Superior temporal gyrus (tissue), 1 donor: ENCODE measurements around the gene FAM168B.
"Not testable (repeated sequence)": the region's sequence is repeated elsewhere in the genome, so short reads cannot be mapped to it uniquely, and the experiment has no call there.

ENCODE experiments used
- DNase-seq: peaks from one replicate; pipeline ENCODE4 v3.0.0-alpha.2; 2016; ENCODE audit errors: extremely low spot score

The FAM168B gene

DNA sequence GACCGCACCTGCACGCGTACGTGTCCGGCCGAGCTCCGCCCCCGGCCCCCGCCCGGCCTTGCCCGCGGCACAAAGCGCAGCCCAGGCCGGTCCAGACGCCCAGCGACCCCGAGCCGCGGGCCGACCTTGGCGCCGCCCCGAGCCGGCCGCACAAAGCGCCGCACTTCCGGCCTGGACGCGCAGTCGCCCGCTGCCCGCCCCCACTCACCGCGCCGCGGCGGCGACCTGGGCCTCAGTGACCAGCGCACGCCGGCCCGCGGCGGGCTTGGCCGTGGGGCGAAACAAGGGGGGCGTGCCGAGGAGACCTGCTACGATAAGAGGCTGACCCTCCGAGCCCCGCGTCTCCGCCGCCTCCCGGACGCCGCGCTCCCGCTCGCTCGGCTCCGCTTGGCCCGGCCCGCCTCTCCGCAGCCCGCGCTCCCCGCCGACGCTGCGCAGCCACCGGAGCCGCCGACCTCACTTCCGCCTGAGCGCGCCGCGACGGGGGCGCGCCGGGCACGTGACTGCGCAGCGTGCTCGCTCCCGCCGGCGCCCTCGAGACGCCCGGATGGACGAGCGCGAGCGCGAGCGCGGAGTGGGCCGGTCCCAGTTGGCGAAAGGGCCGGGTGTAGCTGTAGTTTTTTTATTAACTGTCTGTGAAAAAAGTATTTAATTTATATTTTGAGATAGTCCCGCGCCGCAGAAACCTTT lies at the start of gene FAM168B:
Gene FAM168B, minus strand, starts transcription at position 455 of the 690 bp plus-strand sequence. CDS start 10,814 bp downstream, outside the sequence.
- peak; percentile 85 for DNase-seq

DNA sequence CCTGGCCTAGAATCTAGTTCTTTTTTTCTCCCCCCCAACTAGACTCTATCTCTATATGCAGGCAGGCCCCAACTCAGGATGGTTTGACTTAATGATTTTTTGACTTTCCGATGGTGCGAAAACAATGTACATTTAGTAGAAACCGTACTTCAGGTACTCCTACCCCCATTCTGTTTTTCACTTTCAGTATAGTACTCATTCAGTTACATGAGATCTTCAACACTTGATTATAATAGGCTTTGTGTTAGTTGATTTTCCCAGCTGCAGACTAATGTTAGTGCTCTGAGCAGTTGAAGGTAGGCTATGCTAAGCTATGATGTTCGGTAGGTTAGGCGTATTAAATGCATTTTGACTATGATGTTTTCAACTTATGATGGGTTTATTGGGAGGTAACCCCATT lies 49.6 kb upstream of the FAM168B start:
- no peak for DNase-seq

- no peak for DNase-seq
Observed at GRCh38 chr2:131140581-131140980, 47.3 kb upstream of the FAM168B start.

DNA sequence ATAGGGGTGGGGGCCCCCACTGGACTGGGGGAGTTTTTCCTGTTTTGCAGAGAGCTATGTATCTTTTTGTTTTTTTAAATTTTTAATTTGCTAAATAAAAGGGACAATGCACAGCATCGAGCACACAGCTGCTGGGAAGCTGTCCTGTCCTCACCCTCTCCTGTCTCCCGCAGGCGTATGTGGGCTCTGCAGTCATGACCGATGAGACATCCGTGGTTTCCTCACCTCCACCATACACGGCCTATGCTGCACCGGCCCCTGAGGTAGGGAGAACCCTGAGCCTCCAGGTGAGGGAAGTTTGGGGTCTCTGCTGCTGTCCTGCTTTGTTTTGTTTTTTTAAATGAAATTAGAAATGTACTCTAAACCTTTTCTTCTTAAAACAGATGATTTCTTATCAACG lies 39.5 kb upstream of the FAM168B start:
- DNase-seq: no peak

GRCh38 chr2:131130298-131130596 lies 37.0 kb upstream of the FAM168B start:
- DNase-seq: no peak

- DNase-seq: no peak
Observed at GRCh38 chr2:131127981-131128380, 34.7 kb upstream of the FAM168B start.

- peak; percentile 56 for DNase-seq
Observed at GRCh38 chr2:131127076-131127475, 33.8 kb upstream of the FAM168B start.

DNA sequence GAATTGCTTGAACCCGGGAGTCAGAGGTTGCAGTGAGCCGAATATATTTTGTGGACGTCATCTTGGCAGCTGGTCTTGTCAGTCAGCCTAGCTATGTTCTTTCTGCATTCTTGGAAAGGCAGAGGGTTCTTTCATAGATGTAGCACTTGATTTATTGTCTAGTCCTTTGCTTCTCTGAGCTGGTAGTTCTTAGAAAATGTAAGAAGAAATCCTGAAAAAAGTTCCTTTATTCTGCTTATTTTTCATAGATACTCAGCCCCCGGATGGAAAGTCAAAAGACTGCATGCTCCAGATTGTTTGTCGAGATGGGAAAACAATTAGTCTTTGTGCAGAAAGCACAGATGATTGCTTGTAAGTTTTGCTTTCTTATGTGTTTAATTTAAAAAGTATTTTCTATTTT lies 33.2 kb upstream of the FAM168B start:
- DNase-seq: peak; percentile 56

- DNase-seq: peak; percentile 38
Observed at GRCh38 chr2:131125195-131125757, 32.0 kb upstream of the FAM168B start.

DNA sequence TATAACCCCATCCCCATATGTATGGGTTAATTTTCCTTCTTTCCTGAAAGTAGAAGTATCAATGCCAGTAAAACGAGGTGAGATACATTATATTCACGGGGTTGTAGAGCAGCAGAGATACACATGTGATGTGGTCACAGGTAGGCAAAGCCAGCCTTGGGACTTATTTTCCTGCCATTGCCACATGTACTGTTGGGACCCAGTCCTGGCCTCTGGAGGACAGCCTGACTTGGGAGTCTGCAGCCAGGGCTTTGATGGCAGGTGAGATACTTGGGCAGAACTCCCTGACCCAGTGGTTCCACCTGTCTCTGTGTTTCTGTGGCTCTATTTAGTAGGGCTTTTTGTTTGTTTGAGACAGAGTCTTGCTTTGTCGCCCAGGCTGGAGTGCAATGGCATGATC lies 29.9 kb upstream of the FAM168B start:
- no peak for DNase-seq

DNA sequence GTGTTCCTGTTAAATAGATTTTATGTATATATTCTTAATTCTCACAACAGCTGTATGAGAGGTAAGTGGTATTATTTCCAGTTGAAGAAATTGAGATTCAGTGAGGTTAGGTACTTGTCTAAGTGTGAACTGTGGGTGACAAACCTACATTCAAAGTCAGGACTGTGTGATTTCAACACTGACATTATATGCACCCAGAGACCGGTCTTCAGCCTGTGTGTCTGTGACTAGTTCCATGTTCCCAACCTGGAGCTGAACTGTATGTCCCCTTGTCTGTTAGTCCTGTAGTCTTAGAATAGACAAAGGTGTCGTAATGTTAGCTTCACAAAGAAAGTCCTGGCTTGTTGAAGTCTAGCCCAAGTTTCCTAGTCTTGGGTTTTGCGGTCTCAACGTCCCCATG lies 29.2 kb upstream of the FAM168B start:
- DNase-seq: no peak

DNA sequence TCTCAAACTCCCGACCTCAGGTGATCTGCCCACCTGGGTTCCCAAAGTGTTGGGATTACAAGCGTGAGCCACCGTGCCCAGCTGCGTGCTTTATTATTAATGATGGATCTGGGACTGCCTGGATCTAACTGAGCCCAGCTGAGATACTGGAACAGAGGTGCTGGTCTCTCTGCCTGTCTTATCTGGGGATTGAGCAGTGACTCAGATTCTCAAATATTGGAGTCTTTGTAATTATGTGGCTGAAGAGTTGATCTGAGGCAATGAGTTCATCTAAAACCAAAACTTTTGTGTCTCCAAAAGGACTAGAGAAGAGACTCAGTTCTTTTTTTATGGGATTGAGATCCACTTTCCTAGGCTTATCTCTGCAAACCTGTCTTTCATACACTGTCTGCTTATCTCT lies 28.2 kb upstream of the FAM168B start:
- no peak for DNase-seq

- no peak for DNase-seq
Observed at GRCh38 chr2:131120815-131121317, 27.6 kb upstream of the FAM168B start.

- no peak for DNase-seq
Observed at GRCh38 chr2:131115752-131116151, 22.5 kb upstream of the FAM168B start.

DNA sequence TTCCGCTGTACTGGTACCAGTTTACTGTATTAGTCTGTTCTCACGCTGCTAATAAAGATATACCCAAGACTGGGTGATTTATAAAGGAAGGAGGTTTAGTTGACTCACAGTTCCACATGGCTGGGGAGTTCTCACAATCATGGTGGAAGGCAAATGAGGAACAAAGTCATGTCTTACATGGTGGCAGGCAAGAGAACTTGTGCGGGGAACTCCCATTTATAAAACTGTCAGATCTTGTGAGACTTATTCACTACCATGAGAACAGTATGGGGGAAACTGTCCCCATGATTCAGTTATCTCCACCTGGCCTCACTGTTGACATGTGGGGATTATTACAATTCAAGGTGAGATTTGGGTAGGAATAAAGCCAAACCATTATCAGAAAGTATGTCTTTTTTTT lies 21.7 kb upstream of the FAM168B start:
- not testable (repeated sequence) for DNase-seq

GRCh38 chr2:131113566-131114227 lies 20.4 kb upstream of the FAM168B start:
- DNase-seq: no peak

- DNase-seq: no peak
Observed at GRCh38 chr2:131112529-131112928, 19.3 kb upstream of the FAM168B start.

DNA sequence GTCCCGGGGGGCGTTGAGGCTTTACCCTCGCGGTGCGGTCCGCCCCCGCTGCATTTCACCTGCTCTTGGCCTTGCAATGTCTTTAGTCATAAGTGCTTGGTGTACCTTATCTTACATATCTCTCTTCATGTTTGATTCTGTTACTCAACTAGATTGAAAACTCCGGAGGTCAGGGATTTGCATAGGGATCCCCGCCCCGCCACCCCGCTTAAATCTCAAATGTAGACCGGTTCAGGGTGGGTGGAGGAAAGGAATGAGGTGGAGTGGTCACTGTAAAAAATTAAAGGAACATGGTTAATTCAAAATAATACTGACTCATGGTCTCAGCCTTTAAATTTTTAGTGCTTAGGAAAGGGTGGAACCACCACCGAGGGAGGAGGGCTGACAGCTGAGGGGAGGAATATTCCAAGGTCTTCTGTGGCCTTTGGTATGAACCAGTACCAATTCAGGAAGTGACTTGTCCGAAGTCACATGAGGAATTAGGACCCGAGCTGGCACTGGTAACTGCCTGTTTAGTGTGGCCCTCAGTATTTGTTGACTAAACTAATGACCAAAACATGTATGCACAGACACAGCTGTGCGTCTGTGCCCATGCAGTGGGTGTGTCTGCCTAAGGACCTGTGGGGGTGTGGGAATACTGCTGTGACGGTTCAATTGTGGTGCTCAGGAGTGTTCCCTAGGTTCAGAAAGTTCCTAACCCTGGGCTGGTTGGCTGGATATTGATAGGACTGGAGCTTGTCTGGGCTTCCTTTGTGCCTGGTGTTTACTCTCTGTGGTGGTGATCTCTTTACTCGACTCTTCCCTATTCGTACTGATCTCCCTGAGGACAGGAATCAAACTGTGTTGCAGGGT lies 12.9 kb upstream of the FAM168B start:
- DNase-seq: no peak

GRCh38 chr2:131105156-131105949 lies 12.1 kb upstream of the FAM168B start, which contains the start of gene PLEKHB2:
Gene PLEKHB2 (plus strand): TSS chr2:131105336. CDS start chr2:131120942, 15,606 bp downstream.
- DNase-seq: peak; percentile 92

DNA sequence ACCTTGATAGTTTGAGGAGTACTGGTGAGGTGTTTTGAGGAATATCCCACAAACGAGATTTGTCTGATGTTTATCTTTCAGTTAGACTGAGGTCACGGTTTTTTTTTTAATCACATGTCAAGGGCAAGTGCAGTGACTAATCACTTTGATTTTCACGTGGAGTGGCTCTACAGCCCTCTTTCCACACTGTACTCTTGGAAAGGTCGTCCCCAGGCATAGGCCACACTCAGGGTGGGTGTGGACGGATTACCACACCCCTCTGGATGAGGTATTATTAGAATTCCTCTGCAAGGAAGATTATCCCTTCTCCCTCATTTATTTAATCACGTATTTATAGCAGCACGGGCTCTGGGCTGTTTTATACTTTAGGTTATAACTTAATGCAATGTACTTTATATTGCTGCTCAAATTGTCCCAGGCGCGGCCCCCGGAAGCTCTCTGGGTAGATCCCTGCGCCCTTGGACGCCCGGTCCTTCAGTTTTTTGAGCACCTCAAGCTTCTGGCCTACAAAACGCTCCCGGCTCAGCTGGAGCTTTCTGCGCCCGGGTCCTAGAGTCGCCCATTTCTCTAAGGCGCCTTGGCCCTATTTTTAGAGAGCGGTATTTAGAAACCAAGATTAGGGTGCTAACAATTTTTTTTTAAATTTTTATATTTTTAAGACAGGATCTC lies 11.4 kb upstream of the FAM168B start:
- peak; percentile 45 for DNase-seq

- DNase-seq: no peak
Observed at GRCh38 chr2:131103165-131103564, 9.9 kb upstream of the FAM168B start.
